Measurements from ENCODE around the gene TUBA4A.

DNA sequence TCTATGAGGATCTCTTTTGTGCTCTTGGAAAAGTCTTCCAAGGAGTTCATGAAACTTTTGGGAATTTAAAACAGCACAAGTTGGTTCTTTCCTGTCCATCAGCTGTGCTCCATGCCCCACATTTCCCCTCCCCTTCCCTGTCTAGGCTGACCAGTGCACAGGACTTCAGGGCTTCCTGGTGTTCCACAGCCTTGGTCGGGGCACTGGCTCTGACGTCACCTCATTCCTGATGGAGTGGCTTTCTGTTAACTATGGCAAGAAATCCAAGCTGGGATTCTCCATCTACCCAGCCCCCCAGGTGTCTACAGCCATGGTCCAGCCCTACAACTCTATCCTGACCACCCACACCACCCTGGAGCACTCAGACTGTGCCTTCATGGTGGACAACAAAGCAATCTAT lies 17.3 kb upstream of the TUBA4A start:
- TF ChIP-seq GATA2 (IDR thresholded peaks at IDR 0.05; ENCODE audit: low read depth, low read length) (no peak), GATA3 (IDR thresholded peaks at IDR 0.05; ENCODE audit: low read depth, low read length) (no peak)
